ENCODE results near the gene RAP1GAP2. TPM values are rescaled to one million over a fixed set of nuclear protein-coding genes. Genes with fewer than 3 reads are reported as not detected.
A peak's percentile ranks its signal among the peaks of the same experiment; 100 is the strongest.

Gene RAP1GAP2
- total RNA-seq, 6 donors from 2014 or later = 6.3 to 19.4 (median 13.6) TPM

DNA sequence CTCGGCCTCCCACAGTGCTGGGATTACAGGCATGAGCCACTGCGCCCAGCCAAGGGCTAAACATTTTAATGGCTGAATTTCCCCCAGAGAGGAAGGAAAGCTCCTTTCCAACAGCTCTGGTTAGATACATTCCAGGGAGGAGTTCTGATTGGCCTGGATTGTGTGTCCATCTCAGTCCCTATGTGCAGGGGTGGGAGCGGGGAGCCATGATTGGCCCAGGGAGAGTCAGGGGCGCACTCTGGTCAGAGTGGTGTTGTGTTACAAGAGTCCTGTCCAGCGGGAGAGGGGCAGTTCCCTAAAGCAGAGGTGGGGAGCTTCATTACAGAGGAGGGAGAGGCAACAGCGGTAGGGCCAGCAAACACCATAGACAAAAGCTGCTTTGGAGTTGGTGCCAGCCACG is 75.0 kb downstream of the RAP1GAP2 start:
- no peaks in the 10 kb centered on the region for H3K27me3 ChIP-seq
- no peak overlapping the region for H3K4me3 ChIP-seq
- no peak for TF ChIP-seq EP300 (IDR thresholded peaks at IDR 0.05)
- no peak for TF ChIP-seq POLR2A (IDR thresholded peaks at IDR 0.05)
- no peak for TF ChIP-seq POLR2AphosphoS5 (IDR thresholded peaks at IDR 0.05)
- TF ChIP-seq, protein P1, sequence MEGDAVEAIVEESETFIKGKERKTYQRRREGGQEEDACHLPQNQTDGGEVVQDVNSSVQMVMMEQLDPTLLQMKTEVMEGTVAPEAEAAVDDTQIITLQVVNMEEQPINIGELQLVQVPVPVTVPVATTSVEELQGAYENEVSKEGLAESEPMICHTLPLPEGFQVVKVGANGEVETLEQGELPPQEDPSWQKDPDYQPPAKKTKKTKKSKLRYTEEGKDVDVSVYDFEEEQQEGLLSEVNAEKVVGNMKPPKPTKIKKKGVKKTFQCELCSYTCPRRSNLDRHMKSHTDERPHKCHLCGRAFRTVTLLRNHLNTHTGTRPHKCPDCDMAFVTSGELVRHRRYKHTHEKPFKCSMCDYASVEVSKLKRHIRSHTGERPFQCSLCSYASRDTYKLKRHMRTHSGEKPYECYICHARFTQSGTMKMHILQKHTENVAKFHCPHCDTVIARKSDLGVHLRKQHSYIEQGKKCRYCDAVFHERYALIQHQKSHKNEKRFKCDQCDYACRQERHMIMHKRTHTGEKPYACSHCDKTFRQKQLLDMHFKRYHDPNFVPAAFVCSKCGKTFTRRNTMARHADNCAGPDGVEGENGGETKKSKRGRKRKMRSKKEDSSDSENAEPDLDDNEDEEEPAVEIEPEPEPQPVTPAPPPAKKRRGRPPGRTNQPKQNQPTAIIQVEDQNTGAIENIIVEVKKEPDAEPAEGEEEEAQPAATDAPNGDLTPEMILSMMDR (IDR thresholded peaks at IDR 0.05) = no peak
- ATAC-seq (ENCODE audit: low FRiP score in 2 of 2) (no peak), DNase-seq (no peak)
- no peaks in the 10 kb centered on the region for H3K9me3 ChIP-seq
- H3K27ac ChIP-seq = no peak overlapping the region
- 61 to 64% methylated on average over 6 to 7 of the region's 7 CpGs for WGBS, 2 donors
- H3K4me1 ChIP-seq = no peaks in the 10 kb centered on the region
- no peaks in the 10 kb centered on the region for H3K36me3 ChIP-seq

DNA sequence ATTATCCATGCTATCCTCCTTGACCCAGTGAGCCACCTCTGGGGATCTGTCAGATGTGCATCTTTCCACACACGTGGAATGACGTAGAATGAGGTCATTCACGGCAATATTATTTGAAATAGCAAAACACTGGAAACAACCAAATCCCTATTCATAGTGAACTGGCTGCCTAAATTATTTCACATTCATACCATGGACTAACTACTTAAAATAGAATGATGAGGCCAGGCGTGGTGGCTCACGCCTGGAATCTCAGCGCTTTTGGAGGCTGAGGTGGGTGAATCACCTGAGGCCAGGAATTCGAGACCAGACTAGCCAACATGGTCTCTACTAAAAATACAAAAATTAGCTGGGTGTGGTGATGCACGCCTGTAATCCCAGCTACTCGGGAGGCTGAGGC is 75.5 kb downstream of the RAP1GAP2 start:
- TF ChIP-seq POLR2A (IDR thresholded peaks at IDR 0.05) = no peak
- TF ChIP-seq EP300 (IDR thresholded peaks at IDR 0.05) = no peak
- TF ChIP-seq, protein P1 (IDR thresholded peaks at IDR 0.05) = no peak
- no peak for TF ChIP-seq POLR2AphosphoS5 (IDR thresholded peaks at IDR 0.05)
- DNase-seq (no peak), ATAC-seq (ENCODE audit: low FRiP score in 2 of 2) (no peak)
- Histone ChIP-seq H3K27ac (no peak overlapping the region), H3K36me3 (no peaks in the 10 kb centered on the region), H3K4me1 (no peaks in the 10 kb centered on the region), H3K4me3 (no peak overlapping the region), H3K9me3 (no peaks in the 10 kb centered on the region), H3K27me3 (no peaks in the 10 kb centered on the region)
- WGBS, 2 donors = 86 to 91% methylated on average over 9 of the region's 9 CpGs

DNA sequence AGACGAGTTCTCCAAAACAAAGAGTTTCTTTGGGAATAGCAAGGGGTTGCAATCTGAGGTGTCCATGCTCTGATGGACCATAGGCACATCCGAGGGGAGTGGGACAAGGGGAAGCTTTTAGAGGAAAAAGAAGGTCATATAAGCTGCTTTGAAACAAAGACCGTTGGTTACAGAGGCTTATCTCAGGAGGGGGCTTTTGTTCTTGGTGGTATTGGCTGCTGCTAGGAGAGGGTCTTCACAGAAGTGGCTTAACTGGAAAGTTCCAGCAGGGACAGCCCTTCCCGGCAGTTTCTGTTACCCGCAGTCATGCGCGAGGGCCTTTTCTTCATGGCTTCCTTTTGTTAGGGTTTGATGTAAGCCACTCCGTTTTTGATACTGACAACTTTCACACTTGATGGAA is 76.0 kb downstream of the RAP1GAP2 start:
- Histone ChIP-seq H3K4me3 (no peak overlapping the region), H3K9me3 (no peaks in the 10 kb centered on the region), H3K36me3 (no peaks in the 10 kb centered on the region), H3K27me3 (no peaks in the 10 kb centered on the region), H3K4me1 (no peaks in the 10 kb centered on the region), H3K27ac (no peak overlapping the region)
- no peak for DNase-seq
- 62 to 77% methylated on average over 8 of the region's 8 CpGs for whole genome bisulfite sequencing, 2 donors
- TF ChIP-seq EP300 (IDR thresholded peaks at IDR 0.05) (no peak), POLR2AphosphoS5 (IDR thresholded peaks at IDR 0.05) (no peak), POLR2A (IDR thresholded peaks at IDR 0.05) (no peak)
- TF ChIP-seq, protein P1 (IDR thresholded peaks at IDR 0.05) = no peak
- ATAC-seq (ENCODE audit: low FRiP score in 2 of 2) = no peak

DNA sequence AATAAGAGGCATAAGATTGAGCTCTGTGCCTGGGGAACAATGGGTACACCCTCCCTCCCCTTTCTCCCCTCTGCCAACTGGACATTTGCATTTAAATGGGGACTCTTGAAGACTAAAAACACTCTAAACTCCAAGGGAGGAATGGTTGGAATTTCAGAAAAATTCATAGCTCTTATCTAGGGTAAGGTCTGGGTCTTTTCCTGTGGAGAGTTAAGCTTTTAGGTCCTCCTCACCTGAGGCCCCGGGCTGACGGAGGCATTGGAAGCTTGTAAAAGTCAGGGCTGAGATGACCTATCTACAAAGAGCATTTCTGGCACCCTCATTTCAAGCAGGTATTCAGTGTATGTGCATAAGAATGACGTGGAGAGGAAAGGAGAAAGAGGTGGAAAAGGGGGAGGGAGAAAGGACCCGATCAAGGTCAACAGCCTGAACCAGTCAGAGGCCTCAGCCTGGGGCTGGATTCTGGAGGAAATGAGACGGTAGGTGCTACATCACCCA is 78.0 kb downstream of the RAP1GAP2 start:
- TF ChIP-seq EP300 (IDR thresholded peaks at IDR 0.05) (no peak), POLR2A (IDR thresholded peaks at IDR 0.05) (no peak), POLR2AphosphoS5 (IDR thresholded peaks at IDR 0.05) (no peak)
- TF ChIP-seq, protein P1 (IDR thresholded peaks at IDR 0.05) = no peak
- 30 to 49% methylated on average over 5 of the region's 5 CpGs for WGBS, 2 donors
- Histone ChIP-seq H3K9me3 (no peaks in the 10 kb centered on the region), H3K36me3 (no peaks in the 10 kb centered on the region), H3K27me3 (no peaks in the 10 kb centered on the region), H3K4me3 (no peak overlapping the region), H3K27ac (no peak overlapping the region), H3K4me1 (no peaks in the 10 kb centered on the region)
- ATAC-seq (ENCODE audit: low FRiP score in 2 of 2) (peak in 1 of 2 donors; percentile 12), DNase-seq (no peak)

DNA sequence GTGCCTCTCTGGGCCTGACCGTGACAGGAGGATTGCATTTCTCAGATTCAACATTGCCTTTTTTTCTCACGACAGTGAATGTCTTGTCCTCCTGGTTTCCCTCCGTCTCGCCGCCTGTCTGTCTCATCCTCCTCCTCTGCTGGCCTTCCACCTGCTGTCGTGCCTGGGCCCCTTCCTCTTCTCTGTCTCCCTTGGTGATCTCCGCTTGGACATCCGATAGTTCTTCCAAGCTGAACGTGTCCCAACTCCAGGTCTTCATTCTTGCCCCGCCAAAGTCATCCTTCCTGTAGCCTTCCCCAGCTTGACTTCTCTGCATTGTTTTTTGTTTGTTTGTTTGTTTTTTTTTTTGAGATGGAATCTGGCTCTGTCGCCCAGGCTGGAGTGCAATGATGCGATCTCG is 79.4 kb downstream of the RAP1GAP2 start:
- H3K9me3 ChIP-seq = no peaks in the 10 kb centered on the region
- no peak overlapping the region for H3K4me3 ChIP-seq
- H3K36me3 ChIP-seq = no peaks in the 10 kb centered on the region
- ATAC-seq (ENCODE audit: low FRiP score in 2 of 2) (no peak), DNase-seq (no peak)
- no peaks in the 10 kb centered on the region for H3K4me1 ChIP-seq
- no peaks in the 10 kb centered on the region for H3K27me3 ChIP-seq
- TF ChIP-seq EP300 (IDR thresholded peaks at IDR 0.05) = no peak
- TF ChIP-seq POLR2A (IDR thresholded peaks at IDR 0.05) = no peak
- TF ChIP-seq, protein P1 (IDR thresholded peaks at IDR 0.05) = no peak
- TF ChIP-seq POLR2AphosphoS5 (IDR thresholded peaks at IDR 0.05) = no peak
- no peak overlapping the region for H3K27ac ChIP-seq
- 83 to 86% methylated on average over 13 of the region's 13 CpGs for WGBS, 2 donors
